ENCODE measurements around the gene OR1I1.

DNA sequence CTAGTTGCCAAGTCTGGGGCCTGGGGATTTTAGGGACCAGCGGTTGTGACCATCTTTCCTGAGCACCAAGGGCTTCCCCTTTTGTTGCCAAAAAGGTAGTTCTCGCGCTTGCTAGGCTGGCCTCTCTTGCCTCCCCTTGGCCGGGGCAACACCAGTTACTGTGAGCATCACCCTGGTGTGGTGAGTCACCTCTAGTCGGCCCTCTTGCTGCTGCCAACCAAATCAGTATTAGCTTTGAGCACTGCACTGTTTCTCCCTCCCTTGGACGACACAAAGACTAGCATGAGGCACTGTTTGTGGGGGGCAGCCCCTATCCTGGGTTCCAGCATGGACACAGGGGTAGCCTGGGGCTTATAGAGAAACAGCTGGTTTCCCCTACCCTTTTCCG, 32.1 kb downstream of the OR1I1 start:
- TF ChIP-seq, protein P1, sequence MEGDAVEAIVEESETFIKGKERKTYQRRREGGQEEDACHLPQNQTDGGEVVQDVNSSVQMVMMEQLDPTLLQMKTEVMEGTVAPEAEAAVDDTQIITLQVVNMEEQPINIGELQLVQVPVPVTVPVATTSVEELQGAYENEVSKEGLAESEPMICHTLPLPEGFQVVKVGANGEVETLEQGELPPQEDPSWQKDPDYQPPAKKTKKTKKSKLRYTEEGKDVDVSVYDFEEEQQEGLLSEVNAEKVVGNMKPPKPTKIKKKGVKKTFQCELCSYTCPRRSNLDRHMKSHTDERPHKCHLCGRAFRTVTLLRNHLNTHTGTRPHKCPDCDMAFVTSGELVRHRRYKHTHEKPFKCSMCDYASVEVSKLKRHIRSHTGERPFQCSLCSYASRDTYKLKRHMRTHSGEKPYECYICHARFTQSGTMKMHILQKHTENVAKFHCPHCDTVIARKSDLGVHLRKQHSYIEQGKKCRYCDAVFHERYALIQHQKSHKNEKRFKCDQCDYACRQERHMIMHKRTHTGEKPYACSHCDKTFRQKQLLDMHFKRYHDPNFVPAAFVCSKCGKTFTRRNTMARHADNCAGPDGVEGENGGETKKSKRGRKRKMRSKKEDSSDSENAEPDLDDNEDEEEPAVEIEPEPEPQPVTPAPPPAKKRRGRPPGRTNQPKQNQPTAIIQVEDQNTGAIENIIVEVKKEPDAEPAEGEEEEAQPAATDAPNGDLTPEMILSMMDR (IDR thresholded peaks at IDR 0.05): no peak
- TF ChIP-seq POLR2A (IDR thresholded peaks at IDR 0.05): no peak

Measured in lower leg skin (tissue), 3 donors.